Left ventricle myocardium inferior (tissue), 1 donor: Measurements from ENCODE around the gene ASPHD2. TPM values are rescaled to one million over a fixed set of nuclear protein-coding genes. Genes with fewer than 3 reads are reported as not detected.

ENCODE experiments used
- DNase-seq: peaks from one replicate; pipeline ENCODE4 v3.0.0-alpha.2; 2020
- H3K27ac ChIP-seq: fragments of 200-600 bp; replicated peaks from 2 replicates; pipeline ENCODE4 v1.8.0; 2021
- H3K27me3 ChIP-seq: fragments of 200-600 bp; 2 replicates; pipeline ENCODE4 v1.8.0; 2021; ENCODE audit warnings: low read depth
- H3K36me3 ChIP-seq: fragments of 200-600 bp; 2 replicates; pipeline ENCODE4 v1.8.0; 2021
- H3K4me1 ChIP-seq: fragments of 200-600 bp; 2 replicates; pipeline ENCODE4 v1.8.0; 2021
- H3K4me3 ChIP-seq: fragments of 200-600 bp; 2 replicates; pipeline ENCODE4 v1.8.0; 2021; ENCODE audit warnings: mild to moderate bottlenecking, moderate library complexity
- H3K9me3 ChIP-seq: fragments of 200-600 bp; replicated peaks from 2 replicates; pipeline ENCODE4 v1.8.0; 2021
- CTCF ChIP-seq: fragments of 200-600 bp; IDR thresholded peaks from 2 replicates; pipeline ENCODE4 v1.8.0; 2021; ENCODE audit warnings: antibody characterized with exemption, mild to moderate bottlenecking, borderline replicate concordance
- intact Hi-C: fragments of 100-400 bp; cut with micrococcal nuclease; formaldehyde crosslinking; loops from one replicate; pipeline ENCODE4 v1.11.0; 2022
- total RNA-seq: library from RNA; stranded (reverse); fragmentation: NEBNext Ultra II Directional; extraction: Animal tissue kit (Norgen Biotek cat#: 25700); gene quantifications from one replicate; pipeline ENCODE4 v1.2.1, GENCODE V29; 2021
- donor health status: DM: no; HTN: yes; CAD: no; lungs with severe emphysema.

Gene ASPHD2
- total RNA-seq, 1 donor from 2014 or later: 0.11 TPM

- H3K9me3 ChIP-seq: no peaks in the 10 kb centered on the region
- no peak overlapping the region for H3K4me3 ChIP-seq
- intact Hi-C loops: loop anchor here (10.0 kb wide), 1 partner anchor 99 kb away; no protein-coding TSS in a partner anchor
- DNase-seq: no peak
- no peaks in the 10 kb centered on the region for H3K27me3 ChIP-seq
- TF ChIP-seq CTCF: no peak
- no peak overlapping the region for H3K27ac ChIP-seq
- H3K36me3 ChIP-seq: peaks cover 87% of the 10 kb centered on the region
- peaks cover 10% of the 10 kb centered on the region for H3K4me1 ChIP-seq
These were observed 34.6 kb downstream of the ASPHD2 start for GRCh38 chr22:26463688-26464087.

GRCh38 chr22:26464312-26464711, 35.3 kb downstream of the ASPHD2 start:
- H3K9me3 ChIP-seq: no peaks in the 10 kb centered on the region
- no peak overlapping the region for H3K4me3 ChIP-seq
- H3K36me3 ChIP-seq: peaks cover 87% of the 10 kb centered on the region
- no peak for TF ChIP-seq CTCF
- peaks cover 10% of the 10 kb centered on the region for H3K4me1 ChIP-seq
- no peaks in the 10 kb centered on the region for H3K27me3 ChIP-seq
- intact Hi-C loops: loop anchor here (10.0 kb wide), 1 partner anchor 100 kb away; no protein-coding TSS in a partner anchor
- DNase-seq: peak; percentile 22
- H3K27ac ChIP-seq: no peak overlapping the region

- H3K36me3 ChIP-seq: peaks cover 96% of the 10 kb centered on the region
- H3K27ac ChIP-seq: no peak overlapping the region
These were observed 37.1 kb downstream of the ASPHD2 start for GRCh38 chr22:26466196-26466595.

GRCh38 chr22:26470807-26471206, 41.7 kb downstream of the ASPHD2 start:
- intact Hi-C loops: no loop called here
- no peaks in the 10 kb centered on the region for H3K4me1 ChIP-seq
- no peaks in the 10 kb centered on the region for H3K9me3 ChIP-seq
- H3K4me3 ChIP-seq: no peak overlapping the region
- no peak overlapping the region for H3K27ac ChIP-seq
- no peaks in the 10 kb centered on the region for H3K27me3 ChIP-seq
- DNase-seq: no peak
- no peak for TF ChIP-seq CTCF
- H3K36me3 ChIP-seq: peaks cover 97% of the 10 kb centered on the region

More at GRCh38 chr22:26466196-26466595, 37.1 kb downstream of the ASPHD2 start:
- no peak for DNase-seq
- intact Hi-C loops: loop anchor here (10.0 kb wide), 1 partner anchor 101 kb away; no protein-coding TSS in a partner anchor
- peaks cover 6% of the 10 kb centered on the region for H3K4me1 ChIP-seq
- no peaks in the 10 kb centered on the region for H3K9me3 ChIP-seq
- no peaks in the 10 kb centered on the region for H3K27me3 ChIP-seq
- H3K4me3 ChIP-seq: no peak overlapping the region
- TF ChIP-seq CTCF: no peak

- TF ChIP-seq CTCF: no peak
- Histone ChIP-seq H3K27me3 (no peaks in the 10 kb centered on the region), H3K4me1 (no peaks in the 10 kb centered on the region), H3K27ac (no peak overlapping the region), H3K36me3 (peaks cover 97% of the 10 kb centered on the region), H3K4me3 (no peak overlapping the region), H3K9me3 (no peaks in the 10 kb centered on the region)
- intact Hi-C loops: no loop called here
- DNase-seq: no peak
These were observed 42.5 kb downstream of the ASPHD2 start for GRCh38 chr22:26471522-26471921.

GRCh38 chr22:26474682-26475081, 45.6 kb downstream of the ASPHD2 start:
- no peak for TF ChIP-seq CTCF
- H3K9me3 ChIP-seq: no peaks in the 10 kb centered on the region
- H3K4me1 ChIP-seq: peaks cover 11% of the 10 kb centered on the region
- H3K4me3 ChIP-seq: no peak overlapping the region
- no peak overlapping the region for H3K27ac ChIP-seq
- H3K36me3 ChIP-seq: peaks cover 83% of the 10 kb centered on the region
- no peaks in the 10 kb centered on the region for H3K27me3 ChIP-seq
- intact Hi-C loops: no loop called here
- no peak for DNase-seq
